Sigmoid colon (tissue), 4 donors: Measurements from ENCODE around the gene PLD1.

ENCODE experiments used
- POLR2A ChIP-seq, 2 donors: fragments of 450-650 bp; IDR thresholded peaks; one replicate each; pipeline ENCODE4 v1.6.1; 2016; ENCODE audit warnings: antibody characterized with exemption in 2 of 2, mild to moderate bottlenecking in 2 of 2, moderate library complexity in 2 of 2
- POLR2AphosphoS5 ChIP-seq, 4 donors: sonication (generic); formaldehyde crosslinking; IDR thresholded peaks; one replicate each; pipeline ENCODE4 v1.6.1; 2017; ENCODE audit warnings: antibody characterized with exemption in 4 of 4
- TF ChIP-seq, protein P1 (sequence below), 4 experiments: fragments of 450-650 bp in 3 of 4; fragments of 200-600 bp in 1 of 4; IDR thresholded peaks; one replicate each; pipeline ENCODE4 v1.5.1; 2016 to 2019; ENCODE audit warnings: antibody characterized with exemption in 4 of 4, mild to moderate bottlenecking in 3 of 4, moderate library complexity in 2 of 4

DNA sequence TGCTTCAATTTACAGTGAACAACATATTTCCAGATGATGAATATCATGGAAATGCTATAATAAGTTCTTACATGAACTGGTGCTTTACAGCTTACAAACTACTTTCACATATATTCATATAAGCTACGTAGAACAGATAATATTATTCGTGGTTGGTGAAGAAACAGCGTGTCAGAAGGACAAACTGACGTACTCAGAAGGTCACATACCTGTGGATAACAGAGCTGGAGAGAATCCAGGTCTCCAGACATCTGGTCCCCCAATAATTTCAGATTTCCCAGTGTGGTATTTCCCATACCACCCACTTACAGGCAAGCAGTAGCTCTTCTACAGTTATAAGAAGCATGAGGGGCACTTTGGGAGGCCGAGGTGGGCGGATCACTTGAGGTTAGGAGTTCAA lies 156.6 kb downstream of the PLD1 start:
- TF ChIP-seq, protein P1, sequence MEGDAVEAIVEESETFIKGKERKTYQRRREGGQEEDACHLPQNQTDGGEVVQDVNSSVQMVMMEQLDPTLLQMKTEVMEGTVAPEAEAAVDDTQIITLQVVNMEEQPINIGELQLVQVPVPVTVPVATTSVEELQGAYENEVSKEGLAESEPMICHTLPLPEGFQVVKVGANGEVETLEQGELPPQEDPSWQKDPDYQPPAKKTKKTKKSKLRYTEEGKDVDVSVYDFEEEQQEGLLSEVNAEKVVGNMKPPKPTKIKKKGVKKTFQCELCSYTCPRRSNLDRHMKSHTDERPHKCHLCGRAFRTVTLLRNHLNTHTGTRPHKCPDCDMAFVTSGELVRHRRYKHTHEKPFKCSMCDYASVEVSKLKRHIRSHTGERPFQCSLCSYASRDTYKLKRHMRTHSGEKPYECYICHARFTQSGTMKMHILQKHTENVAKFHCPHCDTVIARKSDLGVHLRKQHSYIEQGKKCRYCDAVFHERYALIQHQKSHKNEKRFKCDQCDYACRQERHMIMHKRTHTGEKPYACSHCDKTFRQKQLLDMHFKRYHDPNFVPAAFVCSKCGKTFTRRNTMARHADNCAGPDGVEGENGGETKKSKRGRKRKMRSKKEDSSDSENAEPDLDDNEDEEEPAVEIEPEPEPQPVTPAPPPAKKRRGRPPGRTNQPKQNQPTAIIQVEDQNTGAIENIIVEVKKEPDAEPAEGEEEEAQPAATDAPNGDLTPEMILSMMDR (IDR thresholded peaks at IDR 0.05) = no peak
- TF ChIP-seq POLR2AphosphoS5 (IDR thresholded peaks at IDR 0.05) (no peak), POLR2A (IDR thresholded peaks at IDR 0.05) (no peak)
